Upper lobe of right lung (tissue), 1 donor: ENCODE measurements around the gene BACH1. TPM values are rescaled to one million over a fixed set of nuclear protein-coding genes. Genes with fewer than 3 reads are reported as not detected.

Experiments used
- ATAC-seq: fragments of 200-7000 bp; cut with Tn5 transposase; one replicate; pipeline ENCODE4 v1.9.1; 2020; ENCODE audit warnings: mild to moderate bottlenecking, moderate library complexity
- DNase-seq: peaks from one replicate; pipeline ENCODE4 v3.0.0-alpha.2; 2020
- H3K27ac ChIP-seq: fragments of 200-600 bp; one replicate; pipeline ENCODE4 v1.8.0; 2022
- H3K27me3 ChIP-seq: fragments of 200-600 bp; one replicate; pipeline ENCODE4 v1.8.0; 2022; ENCODE audit warnings: mild to moderate bottlenecking
- H3K36me3 ChIP-seq: fragments of 200-600 bp; one replicate; pipeline ENCODE4 v1.8.0; 2022
- H3K4me1 ChIP-seq: fragments of 200-600 bp; one replicate; pipeline ENCODE4 v1.8.0; 2022
- H3K4me3 ChIP-seq: fragments of 200-600 bp; one replicate; pipeline ENCODE4 v1.8.0; 2022; ENCODE audit warnings: mild to moderate bottlenecking
- H3K9me3 ChIP-seq: fragments of 200-600 bp; one replicate; pipeline ENCODE4 v1.8.0; 2022
- CTCF ChIP-seq: fragments of 200-600 bp; IDR thresholded peaks from one replicate; pipeline ENCODE4 v1.8.0; 2022; ENCODE audit warnings: antibody characterized with exemption
- intact Hi-C: fragments of 100-400 bp; cut with DNase I; formaldehyde crosslinking; loops from one replicate; pipeline ENCODE4 v1.11.0; 2022
- total RNA-seq: library from RNA; stranded (reverse); fragmentation: NEBNext Ultra II Directional; extraction: Animal tissue kit (Norgen Biotek cat#: 25700); gene quantifications from one replicate; pipeline ENCODE4 v1.2.1, GENCODE V29; 2021
- donor health status: DM: no; HTN: yes; CAD: no; lungs with severe emphysema.

The BACH1 gene
- total RNA-seq, 1 donor from 2014 or later: 125 TPM

- no peaks in the 10 kb centered on the region for H3K9me3 ChIP-seq
- ATAC-seq (no peak), DNase-seq (no peak)
- no peak overlapping the region for H3K4me3 ChIP-seq
- no peaks in the 10 kb centered on the region for H3K27me3 ChIP-seq
- no peak overlapping the region for H3K27ac ChIP-seq
- intact Hi-C loops: no loop called here
- peaks cover 50% of the 10 kb centered on the region for H3K4me1 ChIP-seq
- H3K36me3 ChIP-seq: no peaks in the 10 kb centered on the region
- no peak for TF ChIP-seq CTCF
These were observed 8.2 kb downstream of the BACH1 start for GRCh38 chr21:29306920-29307319.

- no peak overlapping the region for H3K27ac ChIP-seq
- intact Hi-C loops: no loop called here
- no peak for ATAC-seq
- H3K4me1 ChIP-seq: peaks cover 41% of the 10 kb centered on the region
- no peaks in the 10 kb centered on the region for H3K9me3 ChIP-seq
- H3K36me3 ChIP-seq: no peaks in the 10 kb centered on the region
- no peak for TF ChIP-seq CTCF
- H3K4me3 ChIP-seq: no peak overlapping the region
- DNase-seq: no peak
- H3K27me3 ChIP-seq: no peaks in the 10 kb centered on the region
These were observed 9.2 kb downstream of the BACH1 start for GRCh38 chr21:29307718-29308455.

- intact Hi-C loops: no loop called here
- H3K4me1 ChIP-seq: peaks cover 37% of the 10 kb centered on the region
- H3K4me3 ChIP-seq: no peak overlapping the region
- H3K27me3 ChIP-seq: no peaks in the 10 kb centered on the region
- H3K27ac ChIP-seq: no peak overlapping the region
- no peaks in the 10 kb centered on the region for H3K9me3 ChIP-seq
- DNase-seq (no peak), ATAC-seq (no peak)
- H3K36me3 ChIP-seq: no peaks in the 10 kb centered on the region
- no peak for TF ChIP-seq CTCF
These were observed 9.7 kb downstream of the BACH1 start for GRCh38 chr21:29308456-29308783.

- Histone ChIP-seq H3K4me3 (no peak overlapping the region), H3K9me3 (no peaks in the 10 kb centered on the region), H3K27me3 (no peaks in the 10 kb centered on the region), H3K27ac (no peak overlapping the region), H3K36me3 (no peaks in the 10 kb centered on the region), H3K4me1 (peaks cover 38% of the 10 kb centered on the region)
- no peak for TF ChIP-seq CTCF
- intact Hi-C loops: no loop called here
- ATAC-seq (no peak), DNase-seq (no peak)
These were observed 11.0 kb downstream of the BACH1 start for GRCh38 chr21:29309703-29310102.

- Histone ChIP-seq H3K4me1 (peaks cover 26% of the 10 kb centered on the region), H3K27ac (no peak overlapping the region), H3K9me3 (no peaks in the 10 kb centered on the region), H3K4me3 (no peak overlapping the region), H3K27me3 (no peaks in the 10 kb centered on the region), H3K36me3 (no peaks in the 10 kb centered on the region)
- intact Hi-C loops: no loop called here
- ATAC-seq (no peak), DNase-seq (no peak)
- no peak for TF ChIP-seq CTCF
These were observed 13.1 kb downstream of the BACH1 start for GRCh38 chr21:29311802-29312201.

GRCh38 chr21:29312981-29313380, 14.3 kb downstream of the BACH1 start:
- no peak for DNase-seq
- Histone ChIP-seq H3K9me3 (no peaks in the 10 kb centered on the region), H3K27me3 (no peaks in the 10 kb centered on the region), H3K4me1 (peaks cover 20% of the 10 kb centered on the region), H3K4me3 (no peak overlapping the region), H3K36me3 (no peaks in the 10 kb centered on the region), H3K27ac (no peak overlapping the region)
- no peak for TF ChIP-seq CTCF
- intact Hi-C loops: no loop called here
- ATAC-seq: no peak
